ENCODE data around the gene XIST.

XIST gene

DNA sequence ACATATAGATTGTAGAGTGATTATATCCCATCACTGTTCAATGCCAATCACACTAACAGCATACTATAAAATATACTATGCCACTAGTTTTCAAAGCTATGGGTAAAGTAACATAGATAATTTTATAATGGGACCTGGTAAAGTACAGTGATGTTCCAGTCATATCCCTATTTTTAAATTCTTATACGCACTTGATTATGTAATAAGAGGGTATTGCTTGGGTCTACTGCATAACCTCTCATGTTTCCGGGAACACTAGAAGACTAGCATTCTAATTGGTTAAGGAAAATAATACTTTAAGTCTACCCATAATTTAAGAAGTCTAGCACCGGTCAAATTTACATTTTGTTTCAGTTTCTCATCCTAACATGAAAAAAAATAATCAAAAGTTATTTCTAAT is 14.4 kb downstream of the XIST start:
- H3K4me3 ChIP-seq (ENCODE audit: low read depth, low read length): no peak overlapping the region
- TF ChIP-seq, protein P1, sequence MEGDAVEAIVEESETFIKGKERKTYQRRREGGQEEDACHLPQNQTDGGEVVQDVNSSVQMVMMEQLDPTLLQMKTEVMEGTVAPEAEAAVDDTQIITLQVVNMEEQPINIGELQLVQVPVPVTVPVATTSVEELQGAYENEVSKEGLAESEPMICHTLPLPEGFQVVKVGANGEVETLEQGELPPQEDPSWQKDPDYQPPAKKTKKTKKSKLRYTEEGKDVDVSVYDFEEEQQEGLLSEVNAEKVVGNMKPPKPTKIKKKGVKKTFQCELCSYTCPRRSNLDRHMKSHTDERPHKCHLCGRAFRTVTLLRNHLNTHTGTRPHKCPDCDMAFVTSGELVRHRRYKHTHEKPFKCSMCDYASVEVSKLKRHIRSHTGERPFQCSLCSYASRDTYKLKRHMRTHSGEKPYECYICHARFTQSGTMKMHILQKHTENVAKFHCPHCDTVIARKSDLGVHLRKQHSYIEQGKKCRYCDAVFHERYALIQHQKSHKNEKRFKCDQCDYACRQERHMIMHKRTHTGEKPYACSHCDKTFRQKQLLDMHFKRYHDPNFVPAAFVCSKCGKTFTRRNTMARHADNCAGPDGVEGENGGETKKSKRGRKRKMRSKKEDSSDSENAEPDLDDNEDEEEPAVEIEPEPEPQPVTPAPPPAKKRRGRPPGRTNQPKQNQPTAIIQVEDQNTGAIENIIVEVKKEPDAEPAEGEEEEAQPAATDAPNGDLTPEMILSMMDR (IDR thresholded peaks at IDR 0.05; ENCODE audit: borderline replicate concordance, insufficient read depth, low read depth, low read length): no peak

DNA sequence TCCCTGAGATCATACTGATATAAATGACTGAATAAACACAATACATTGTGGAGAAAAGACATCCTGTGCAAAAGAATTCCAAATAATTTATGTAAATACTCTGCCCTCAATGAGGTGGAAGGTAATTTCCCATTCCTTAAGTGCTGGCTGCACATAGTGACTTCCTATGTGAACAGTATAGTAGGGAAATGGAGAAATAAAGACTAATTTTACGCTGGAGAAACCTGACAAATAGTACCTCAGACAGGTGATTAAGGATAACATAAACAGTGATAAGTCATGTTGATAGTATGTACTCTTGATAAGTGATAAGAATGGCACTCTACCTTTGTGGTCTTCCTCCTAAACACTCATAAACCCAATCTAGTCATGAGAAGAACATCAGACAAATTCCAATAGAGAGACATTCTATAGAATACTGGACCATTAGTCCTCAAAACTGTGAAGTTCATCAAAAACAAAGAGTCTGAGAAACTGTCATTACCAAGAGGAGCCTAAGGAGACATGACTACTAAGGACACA is 15.5 kb downstream of the XIST start:
- no peak overlapping the region for H3K4me3 ChIP-seq (ENCODE audit: low read depth, low read length)
- TF ChIP-seq, protein P1 (IDR thresholded peaks at IDR 0.05; ENCODE audit: borderline replicate concordance, insufficient read depth, low read depth, low read length): no peak

DNA sequence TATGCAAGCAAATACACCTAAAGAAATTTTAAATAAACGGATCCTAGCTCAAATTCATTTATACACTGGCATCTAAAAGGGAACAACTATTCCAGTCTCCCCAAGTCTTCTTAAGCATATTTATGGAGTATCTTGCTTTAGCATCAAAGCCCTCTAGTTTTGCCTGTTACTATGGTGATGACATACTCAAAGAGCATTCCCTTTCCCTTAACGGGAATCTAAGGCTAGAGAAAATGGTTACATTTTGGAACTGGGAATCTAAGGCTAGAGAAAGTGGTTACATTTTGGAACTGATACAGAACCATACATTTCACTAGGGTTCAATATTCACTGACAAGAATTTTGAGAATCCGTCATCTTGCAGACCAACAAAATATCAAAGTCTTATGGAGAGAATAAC is 18.3 kb downstream of the XIST start:
- TF ChIP-seq, protein P1 (IDR thresholded peaks at IDR 0.05; ENCODE audit: borderline replicate concordance, insufficient read depth, low read depth, low read length): no peak
- no peak overlapping the region for H3K4me3 ChIP-seq (ENCODE audit: low read depth, low read length)

DNA sequence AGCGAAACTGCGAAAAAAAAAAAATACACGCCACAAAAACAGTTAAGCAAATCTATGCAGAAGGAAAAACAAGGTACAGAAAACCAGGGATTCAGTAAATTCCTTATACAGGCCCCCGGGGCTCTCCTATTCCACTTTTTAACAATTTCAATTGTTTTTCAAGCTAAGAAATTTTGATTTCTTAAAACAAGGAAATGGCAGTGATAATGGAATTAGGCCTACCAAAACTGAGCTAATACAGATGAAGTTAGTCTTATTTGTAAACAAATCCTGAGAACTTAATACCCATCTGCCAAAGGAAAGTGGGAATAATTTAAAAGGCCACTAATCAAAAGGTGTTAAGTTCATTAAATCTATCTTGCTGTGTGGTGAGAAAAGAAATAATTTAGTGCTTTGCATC is 20.2 kb downstream of the XIST start:
- no peak overlapping the region for H3K4me3 ChIP-seq (ENCODE audit: low read depth, low read length)
- TF ChIP-seq, protein P1 (IDR thresholded peaks at IDR 0.05; ENCODE audit: borderline replicate concordance, insufficient read depth, low read depth, low read length): no peak

DNA sequence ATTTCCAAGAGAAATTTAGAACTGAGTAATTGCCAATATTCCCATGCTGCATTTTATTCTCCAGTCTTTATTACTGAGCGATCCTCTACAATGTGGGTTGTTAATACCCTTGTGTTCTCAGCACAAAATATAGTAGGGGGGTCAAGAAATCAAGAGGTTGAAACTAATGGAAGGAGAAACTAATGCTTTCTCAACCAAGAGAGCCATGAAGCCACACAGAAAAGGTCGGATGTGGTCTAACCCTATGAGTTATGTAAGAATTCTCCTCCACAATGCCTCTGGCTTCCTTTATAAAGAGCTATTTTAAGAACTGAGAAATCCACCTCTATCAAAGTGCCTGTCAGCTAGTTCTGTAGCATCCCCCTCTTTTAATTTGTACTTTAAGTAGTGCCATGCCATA is 21.0 kb downstream of the XIST start:
- TF ChIP-seq, protein P1 (IDR thresholded peaks at IDR 0.05; ENCODE audit: borderline replicate concordance, insufficient read depth, low read depth, low read length): no peak

DNA sequence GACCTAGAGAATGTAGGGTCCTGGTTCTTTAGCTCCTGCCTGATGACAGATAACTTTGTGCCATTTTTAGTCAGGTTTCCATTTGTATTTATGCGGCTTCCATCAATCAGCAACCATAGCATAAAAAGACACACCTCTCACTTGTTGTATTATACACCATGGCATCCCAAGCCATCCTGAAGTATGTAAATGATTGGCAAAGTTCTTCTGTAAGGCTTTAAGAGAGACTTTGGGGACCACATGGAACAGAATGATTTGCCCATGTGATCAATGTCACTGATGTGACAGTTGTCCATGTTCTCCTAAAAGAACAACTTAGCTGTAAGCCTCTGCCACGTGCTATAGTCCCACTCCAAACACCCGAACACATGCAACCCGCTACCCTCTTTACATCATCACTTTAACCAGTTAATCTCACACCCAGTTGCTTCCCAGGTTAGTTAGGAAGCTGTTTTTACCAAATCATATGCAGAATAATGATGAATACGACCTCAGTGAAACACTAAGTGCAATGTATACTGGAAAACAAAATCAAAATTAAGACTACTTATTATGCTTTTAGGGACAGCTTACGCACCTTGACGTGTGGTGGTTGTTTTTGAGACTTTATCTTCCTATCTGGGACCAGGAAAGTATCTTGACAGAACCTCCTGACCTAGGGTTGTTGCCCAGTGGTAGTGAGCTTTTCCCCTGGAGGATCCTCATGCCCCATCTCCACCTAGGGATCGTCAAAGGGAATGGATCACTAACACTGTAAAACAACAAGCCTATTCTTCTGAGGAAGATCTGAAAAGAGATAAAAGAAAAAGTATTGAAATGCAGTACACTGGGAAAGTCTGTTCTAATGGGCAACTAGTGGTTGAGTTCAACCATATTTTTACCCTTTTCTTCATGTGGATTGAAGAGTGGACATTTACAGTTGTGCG is 21.8 kb downstream of the XIST start:
- no peak overlapping the region for H3K4me3 ChIP-seq (ENCODE audit: low read depth, low read length)
- TF ChIP-seq, protein P1 (IDR thresholded peaks at IDR 0.05; ENCODE audit: borderline replicate concordance, insufficient read depth, low read depth, low read length): no peak

More for the DNA sequence above, 21.0 kb downstream of the XIST start:
- H3K4me3 ChIP-seq (ENCODE audit: low read depth, low read length): no peak overlapping the region
